Tibial artery (tissue), 4 donors: ENCODE results near the gene LPP.

Experiments used
- DNase-seq, 2 donors: peaks; one replicate each; pipeline ENCODE4 v3.0.0-alpha.2; 2019
- H3K27ac ChIP-seq, 2 donors: fragments of 200-600 bp; sonication (generic) in 1 of 2; 1 replicate in 1 of 2; 2 replicates in 1 of 2; pipeline ENCODE4 v1.5.1; 2018 to 2019; ENCODE audit warnings: mild to moderate bottlenecking in 1 of 2
- H3K27me3 ChIP-seq, 2 donors: fragments of 200-600 bp; sonication (generic) in 1 of 2; one replicate each; pipeline versions ENCODE4 v1.5.1 to v1.6.0; 2016 to 2019
- H3K36me3 ChIP-seq, 3 donors: fragments of 200-600 bp; sonication (generic) in 2 of 3; one replicate each; pipeline ENCODE4 v1.5.1; 2016 to 2019; ENCODE audit warnings: mild to moderate bottlenecking in 2 of 3
- H3K4me1 ChIP-seq, 4 donors: fragments of 200-600 bp; sonication (generic) in 2 of 4; 1 replicate in 3 of 4; 2 replicates in 1 of 4; pipeline ENCODE4 v1.5.1; 2016 to 2019
- H3K4me3 ChIP-seq, 2 donors: fragments of 200-600 bp; sonication (generic) in 1 of 2; 1 replicate in 1 of 2; 2 replicates in 1 of 2; pipeline ENCODE4 v1.5.1; 2018 to 2019; ENCODE audit warnings: mild to moderate bottlenecking in 2 of 2
- H3K9me3 ChIP-seq, 3 donors: fragments of 200-600 bp; sonication (generic) in 1 of 3; one replicate each; pipeline ENCODE4 v1.5.1; 2016 to 2019
- CTCF ChIP-seq, 2 experiments: fragments of 200-600 bp in 1 of 2; fragments of 450-650 bp in 1 of 2; IDR thresholded peaks; one replicate each; pipeline ENCODE4 v1.5.1; 2017 to 2019; ENCODE audit warnings: antibody characterized with exemption in 2 of 2, mild to moderate bottlenecking in 1 of 2, moderate library complexity in 1 of 2
- intact Hi-C: fragments of 100-400 bp; cut with DNase I; formaldehyde crosslinking; loops from one replicate; pipeline ENCODE4 v1.15.0; 2023; ENCODE audit warnings: low total_unique reads

LPP gene

GRCh38 chr3:188539631-188540194 is 385.8 kb downstream of the LPP start:
- no peak for DNase-seq
- no peak for TF ChIP-seq CTCF (IDR thresholded peaks at IDR 0.05)
- Histone ChIP-seq H3K9me3 (no peaks in the 10 kb centered on the region), H3K4me1 (peaks cover 0 to 72% (median 2%) of the 10 kb centered on the region in 4 donors), H3K36me3 (no peaks in the 10 kb centered on the region), H3K4me3 (no peak overlapping the region), H3K27me3 (no peaks in the 10 kb centered on the region), H3K27ac (peak overlapping the region in 1 of 2 donors; percentile 5)
- intact Hi-C loops: no loop called here

- H3K4me3 ChIP-seq: no peak overlapping the region
- DNase-seq: no peak
- peaks cover 0 to 56% (median 4%) of the 10 kb centered on the region in 4 donors for H3K4me1 ChIP-seq
- no peaks in the 10 kb centered on the region for H3K27me3 ChIP-seq
- intact Hi-C loops: no loop called here
- no peak for TF ChIP-seq CTCF (IDR thresholded peaks at IDR 0.05)
- H3K9me3 ChIP-seq: no peaks in the 10 kb centered on the region
- peaks cover 0 to 4% (median 0%) of the 10 kb centered on the region in 3 donors for H3K36me3 ChIP-seq
- H3K27ac ChIP-seq: no peak overlapping the region
Measured at GRCh38 chr3:188542196-188542595, 388.2 kb downstream of the LPP start.

- Histone ChIP-seq H3K27ac (no peak overlapping the region), H3K36me3 (peaks cover 0 to 4% (median 0%) of the 10 kb centered on the region in 3 donors), H3K27me3 (no peaks in the 10 kb centered on the region), H3K9me3 (no peaks in the 10 kb centered on the region), H3K4me3 (no peak overlapping the region), H3K4me1 (peaks cover 0 to 49% (median 5%) of the 10 kb centered on the region in 4 donors)
- no peak for TF ChIP-seq CTCF (IDR thresholded peaks at IDR 0.05)
- no peak for DNase-seq
- intact Hi-C loops: no loop called here
Measured at GRCh38 chr3:188544012-188544411, 390.1 kb downstream of the LPP start.

GRCh38 chr3:188546835-188547670 is 393.1 kb downstream of the LPP start:
- intact Hi-C loops: no loop called here
- Histone ChIP-seq H3K9me3 (no peaks in the 10 kb centered on the region), H3K27ac (no peak overlapping the region), H3K4me3 (no peak overlapping the region), H3K4me1 (peaks cover 0 to 21% (median 5%) of the 10 kb centered on the region in 4 donors), H3K36me3 (peaks cover 0 to 4% (median 0%) of the 10 kb centered on the region in 3 donors), H3K27me3 (no peaks in the 10 kb centered on the region)
- no peak for TF ChIP-seq CTCF (IDR thresholded peaks at IDR 0.05)
- no peak for DNase-seq

- no peak for DNase-seq
- no peaks in the 10 kb centered on the region for H3K27me3 ChIP-seq
- H3K4me3 ChIP-seq: no peak overlapping the region
- intact Hi-C loops: no loop called here
- no peaks in the 10 kb centered on the region for H3K9me3 ChIP-seq
- no peak for TF ChIP-seq CTCF (IDR thresholded peaks at IDR 0.05)
- no peak overlapping the region for H3K27ac ChIP-seq
- H3K4me1 ChIP-seq: peaks cover 0 to 56% (median 16%) of the 10 kb centered on the region in 4 donors
- no peaks in the 10 kb centered on the region for H3K36me3 ChIP-seq
Measured at GRCh38 chr3:188553569-188553968, 399.6 kb downstream of the LPP start.
